DOHH2 (cell line): ENCODE results near the gene ZNF317.

Source experiments
- H3F3A ChIP-seq: fragments of 200-600 bp; sonication (generic), shearing (Covaris generic); 2 replicates; pipeline ENCODE4 v1.6.0; 2016; ENCODE audit warnings: antibody characterized with exemption, mild to moderate bottlenecking; ENCODE audit not compliant: control insufficient read depth, insufficient read depth
- H3K27ac ChIP-seq: fragments of 200-600 bp; sonication (generic); 2 replicates; pipeline ENCODE4 v1.5.1; 2014; ENCODE audit warnings: low read depth, mild to moderate bottlenecking, low read length, moderate library complexity
- H3K27me3 ChIP-seq: fragments of 200-600 bp; sonication (generic); 2 replicates; pipeline ENCODE4 v1.6.1; 2014; ENCODE audit warnings: mild to moderate bottlenecking, low read length, mixed read lengths; ENCODE audit not compliant: control insufficient read depth
- H3K36me3 ChIP-seq: fragments of 200-600 bp; sonication (generic); 2 replicates; pipeline ENCODE4 v1.6.1; 2014; ENCODE audit warnings: mild to moderate bottlenecking, low read length, moderate library complexity, mixed read lengths; ENCODE audit not compliant: control insufficient read depth
- H3K4me1 ChIP-seq: fragments of 200-600 bp; sonication (generic); 2 replicates; pipeline ENCODE4 v1.6.1; 2014; ENCODE audit warnings: mild to moderate bottlenecking, low read length, mixed read lengths; ENCODE audit not compliant: control insufficient read depth
- H3K4me2 ChIP-seq: fragments of 200-600 bp; sonication (generic); 2 replicates; pipeline ENCODE4 v1.6.0; 2014; ENCODE audit warnings: mild to moderate bottlenecking, low read length, moderate library complexity
- H3K4me3 ChIP-seq: fragments of 200-600 bp; sonication (generic); 2 replicates; pipeline ENCODE4 v1.5.1; 2014; ENCODE audit warnings: mild to moderate bottlenecking, low read length, mixed read lengths
- H3K79me2 ChIP-seq: fragments of 200-600 bp; sonication (generic); 2 replicates; pipeline ENCODE4 v1.6.1; 2014; ENCODE audit warnings: mild to moderate bottlenecking, low read length, mixed read lengths; ENCODE audit not compliant: control insufficient read depth
- H3K9me2 ChIP-seq: fragments of 200-600 bp; sonication (generic); replicated peaks from 2 replicates; pipeline ENCODE4 v1.6.1; 2014; ENCODE audit warnings: mild to moderate bottlenecking, low read length, mixed read lengths; ENCODE audit not compliant: control insufficient read depth
- H3K9me3 ChIP-seq: fragments of 200-600 bp; sonication (generic); 2 replicates; pipeline ENCODE4 v1.6.1; 2014; ENCODE audit warnings: antibody characterized with exemption, low read length, mixed read lengths; ENCODE audit not compliant: control insufficient read depth, insufficient read depth
- H4K20me1 ChIP-seq: fragments of 200-600 bp; sonication (generic); 2 replicates; pipeline ENCODE4 v1.6.0; 2014; ENCODE audit warnings: low read depth, mild to moderate bottlenecking, antibody characterized with exemption, low read length, moderate library complexity; ENCODE audit not compliant: control insufficient read depth, insufficient read depth
- EZH2phosphoT487 ChIP-seq: fragments of 200-600 bp; sonication (generic); IDR thresholded peaks from 2 replicates; pipeline ENCODE4 v1.6.1; 2017; ENCODE audit warnings: borderline replicate concordance, mild to moderate bottlenecking, antibody characterized with exemption, low read length, moderate library complexity, mixed read lengths
- TF ChIP-seq, protein P1 (sequence below): fragments of 200-600 bp; sonication (generic); IDR thresholded peaks from one replicate; pipeline ENCODE4 v1.5.1; 2014; ENCODE audit warnings: antibody characterized with exemption, mild to moderate bottlenecking, low read depth, low read length; ENCODE audit not compliant: poor library complexity, severe bottlenecking

Gene ZNF317

DNA sequence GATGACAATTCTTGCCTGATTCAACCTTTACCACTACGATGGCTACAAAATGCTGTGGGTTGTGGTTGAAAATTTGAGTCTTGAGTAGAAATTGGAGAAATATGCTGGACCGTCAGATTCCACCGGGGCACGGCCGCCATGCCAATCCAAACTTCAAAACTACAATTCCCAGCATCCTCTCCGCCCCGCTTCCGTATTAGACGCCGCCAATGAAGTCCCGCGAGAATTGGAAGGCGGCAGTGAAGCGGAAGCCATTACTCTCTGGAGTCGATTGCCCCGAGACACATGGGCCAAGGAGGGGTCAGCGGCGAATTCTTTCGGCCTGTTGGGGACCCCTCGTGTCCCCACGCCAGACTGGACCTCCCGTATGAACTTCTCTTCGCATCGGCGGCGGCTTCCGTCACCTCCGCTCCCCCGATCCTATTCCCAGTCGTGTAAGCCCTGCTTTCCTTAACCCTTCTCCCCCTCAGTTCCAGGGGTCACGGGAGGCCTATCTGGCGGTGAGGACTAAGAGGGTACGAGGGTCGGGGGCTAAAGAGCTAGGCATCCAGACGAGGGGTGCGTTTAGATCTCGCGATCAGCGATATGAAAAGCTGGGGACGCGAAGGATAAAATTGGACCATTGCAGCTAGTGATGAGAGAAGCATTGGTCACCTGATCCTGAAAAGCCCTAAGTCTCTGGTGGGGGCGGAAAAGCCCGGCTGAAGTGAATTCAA lies at the start of gene ZNF317:
Gene ZNF317 (plus strand): TSS at position 239 of the 716 bp plus-strand sequence. CDS start 15,620 bp downstream, outside the sequence.
- peaks cover 19% of the 10 kb centered on the region for H3K4me1 ChIP-seq
- H3F3A ChIP-seq: no peaks in the 10 kb centered on the region
- peak within 1 kb of the TSS; percentile 99 for H3K4me3 ChIP-seq
- no peak for TF ChIP-seq EZH2phosphoT487
- TF ChIP-seq, protein P1, sequence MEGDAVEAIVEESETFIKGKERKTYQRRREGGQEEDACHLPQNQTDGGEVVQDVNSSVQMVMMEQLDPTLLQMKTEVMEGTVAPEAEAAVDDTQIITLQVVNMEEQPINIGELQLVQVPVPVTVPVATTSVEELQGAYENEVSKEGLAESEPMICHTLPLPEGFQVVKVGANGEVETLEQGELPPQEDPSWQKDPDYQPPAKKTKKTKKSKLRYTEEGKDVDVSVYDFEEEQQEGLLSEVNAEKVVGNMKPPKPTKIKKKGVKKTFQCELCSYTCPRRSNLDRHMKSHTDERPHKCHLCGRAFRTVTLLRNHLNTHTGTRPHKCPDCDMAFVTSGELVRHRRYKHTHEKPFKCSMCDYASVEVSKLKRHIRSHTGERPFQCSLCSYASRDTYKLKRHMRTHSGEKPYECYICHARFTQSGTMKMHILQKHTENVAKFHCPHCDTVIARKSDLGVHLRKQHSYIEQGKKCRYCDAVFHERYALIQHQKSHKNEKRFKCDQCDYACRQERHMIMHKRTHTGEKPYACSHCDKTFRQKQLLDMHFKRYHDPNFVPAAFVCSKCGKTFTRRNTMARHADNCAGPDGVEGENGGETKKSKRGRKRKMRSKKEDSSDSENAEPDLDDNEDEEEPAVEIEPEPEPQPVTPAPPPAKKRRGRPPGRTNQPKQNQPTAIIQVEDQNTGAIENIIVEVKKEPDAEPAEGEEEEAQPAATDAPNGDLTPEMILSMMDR: no peak
- no peaks in the 10 kb centered on the region for H3K27me3 ChIP-seq
- H3K9me2 ChIP-seq: no peaks in the 10 kb centered on the region
- peak within 1 kb of the TSS; percentile 91 for H3K4me2 ChIP-seq
- H3K36me3 ChIP-seq: peaks cover 43% of the 10 kb centered on the region
- H3K9me3 ChIP-seq: peaks cover 26% of the 10 kb centered on the region
- no peaks in the 10 kb centered on the region for H4K20me1 ChIP-seq
- peaks cover 52% of the 10 kb centered on the region for H3K79me2 ChIP-seq
- peak within 1 kb of the TSS; percentile 51 for H3K27ac ChIP-seq

DNA sequence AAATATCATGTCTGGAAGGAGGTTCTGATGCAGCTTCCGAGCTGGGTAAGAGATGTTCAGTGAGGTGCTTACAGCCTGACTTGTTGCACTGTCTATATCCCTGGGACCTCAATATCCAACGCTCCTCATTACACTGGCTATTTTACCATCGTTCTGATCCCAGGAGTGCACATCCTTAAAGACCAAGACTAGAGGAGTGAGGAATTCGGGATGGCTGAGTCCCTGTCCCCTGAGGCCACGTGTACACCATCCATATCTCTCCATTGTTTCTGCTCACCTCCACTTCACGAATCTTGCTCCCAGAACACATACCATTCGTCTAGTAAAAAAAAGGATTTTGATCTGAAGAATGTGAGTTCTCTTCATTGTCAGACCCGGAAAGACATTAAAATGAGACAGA lies 32.8 kb upstream of the ZNF317 start, which contains the start of gene OR7G2:
Gene OR7G2 (minus strand): TSS at position 101 of the 400 bp plus-strand sequence. CDS start 4,232 bp downstream, outside the sequence.
- Histone ChIP-seq H3K27ac (no peak within 1 kb of the TSS), H3K36me3 (no peaks in the 10 kb centered on the region), H3F3A (no peaks in the 10 kb centered on the region), H3K9me2 (no peaks in the 10 kb centered on the region), H3K27me3 (no peaks in the 10 kb centered on the region), H3K9me3 (no peaks in the 10 kb centered on the region), H3K4me3 (no peak within 1 kb of the TSS), H4K20me1 (no peaks in the 10 kb centered on the region), H3K79me2 (no peaks in the 10 kb centered on the region), H3K4me1 (no peaks in the 10 kb centered on the region), H3K4me2 (no peak within 1 kb of the TSS)
- no peak for TF ChIP-seq EZH2phosphoT487
- TF ChIP-seq, protein P1: no peak

DNA sequence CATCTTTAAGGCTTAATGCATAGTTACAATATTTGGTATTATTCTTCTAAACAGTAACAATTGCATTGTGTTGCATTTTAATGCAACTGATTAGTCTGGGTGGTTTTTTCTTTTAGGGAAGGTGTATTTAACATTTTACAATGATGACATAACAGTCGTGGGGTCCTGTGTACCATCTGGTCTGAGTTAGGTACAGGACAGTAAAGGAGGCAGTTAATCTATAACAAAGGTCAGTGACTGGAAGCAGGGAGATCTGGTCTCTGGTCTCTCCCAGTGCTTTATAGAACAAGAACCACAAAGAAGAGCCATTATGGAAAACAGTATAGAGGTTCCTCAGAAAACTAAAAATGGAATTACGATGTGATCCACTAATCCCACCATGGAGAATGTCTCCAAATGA lies 30.2 kb upstream of the ZNF317 start:
- H3K27ac ChIP-seq: no peak overlapping the region
- no peaks in the 10 kb centered on the region for H3K27me3 ChIP-seq
- H3K9me2 ChIP-seq: no peaks in the 10 kb centered on the region
- H3K4me2 ChIP-seq: no peak overlapping the region
- no peaks in the 10 kb centered on the region for H3K9me3 ChIP-seq
- no peaks in the 10 kb centered on the region for H3K4me1 ChIP-seq
- H3K4me3 ChIP-seq: no peak overlapping the region
- no peaks in the 10 kb centered on the region for H4K20me1 ChIP-seq
- no peaks in the 10 kb centered on the region for H3K36me3 ChIP-seq
- no peaks in the 10 kb centered on the region for H3K79me2 ChIP-seq
- no peaks in the 10 kb centered on the region for H3F3A ChIP-seq
- TF ChIP-seq, protein P1: no peak
- no peak for TF ChIP-seq EZH2phosphoT487
